D721Med (cell line): Measurements from ENCODE around the gene KMO.

Experiments
- DNase-seq: peaks from one replicate; pipeline ENCODE4 v3.0.0; 2011; ENCODE audit warnings: low spot score; ENCODE audit not compliant: insufficient read length
- FAIRE-seq: peaks from 2 replicates; lab custom pipeline; 2011; peaks lifted over from hg19 to GRCh38; lab: Jason Lieb, UNC
- CTCF ChIP-seq: IDR thresholded peaks from 2 replicates; pipeline ENCODE4 v1.5.1; 2012; ENCODE audit warnings: mild to moderate bottlenecking, control low read depth; ENCODE audit not compliant: insufficient read depth; ENCODE audit errors: missing control alignments

KMO gene

GRCh38 chr1:241532162-241532531, at the start of gene KMO:
KMO (plus strand) TSS chr1:241532378; CDS start chr1:241532445, 67 bp downstream.
- DNase-seq (no peak), FAIRE-seq (no peak)

GRCh38 chr1:241482761-241483250, 49.4 kb upstream of the KMO start:
- DNase-seq = no peak
- peak; percentile 16 for FAIRE-seq
- no peak for TF ChIP-seq CTCF

More at GRCh38 chr1:241532162-241532531, at the start of gene KMO:
- no peak for TF ChIP-seq CTCF

- TF ChIP-seq CTCF = no peak
- DNase-seq = no peak
- FAIRE-seq = no peak
Measured at GRCh38 chr1:241485145-241485544, 47.0 kb upstream of the KMO start.

- DNase-seq (peak; percentile 23), FAIRE-seq (peak; percentile 94)
- peak; percentile 41 for TF ChIP-seq CTCF
Measured at GRCh38 chr1:241485554-241485992, 46.6 kb upstream of the KMO start.

GRCh38 chr1:241488739-241489138, 43.4 kb upstream of the KMO start:
- DNase-seq (no peak), FAIRE-seq (peak; percentile 6)
- TF ChIP-seq CTCF = no peak

- no peak for FAIRE-seq
- TF ChIP-seq CTCF = no peak
- no peak for DNase-seq
Measured at GRCh38 chr1:241495741-241496140, 36.4 kb upstream of the KMO start.

GRCh38 chr1:241499910-241500309, 32.3 kb upstream of the KMO start:
- FAIRE-seq = peak; percentile 83
- peak; percentile 68 for TF ChIP-seq CTCF
- DNase-seq = no peak
